ENCODE measurements around the gene PGAP1. TPM values are rescaled to one million over a fixed set of nuclear protein-coding genes. Genes with fewer than 3 reads are reported as not detected.
A peak's percentile ranks its signal among the peaks of the same experiment; 100 is the strongest.

Gene PGAP1
- total RNA-seq, 1 experiment from 2014 or later: 29.4 TPM

GRCh38 chr2:196925768-196926561 is 542 bp downstream of the PGAP1 start (continued):
- TF ChIP-seq IRF1 (CRISPR knock-in tag; IDR thresholded peaks at IDR 0.05): no peak
- peak; percentile 28; the same call in 1 of the 2 replicates for TF ChIP-seq NFE2L1 (CRISPR knock-in tag; IDR thresholded peaks at IDR 0.05)
- TF ChIP-seq ATF3 (CRISPR knock-in tag; conservative IDR thresholded peaks at IDR 0.05): no peak
- TF ChIP-seq SP1 (CRISPR knock-in tag; conservative IDR thresholded peaks at IDR 0.05): 0 out of 2 replicates have a peak, but pooled peaks have one; percentile 7
- no peak for TF ChIP-seq TP53 (CRISPR knock-in tag; IDR thresholded peaks at IDR 0.05)
- 0 out of 2 replicates have a peak, but pooled peaks have one; percentile 18 for TF ChIP-seq USF1 (CRISPR knock-in tag; IDR thresholded peaks at IDR 0.05)
- no peak for TF ChIP-seq NFATC4 (CRISPR knock-in tag; IDR thresholded peaks at IDR 0.05)
- TF ChIP-seq ZNF396 (CRISPR knock-in tag; IDR thresholded peaks at IDR 0.05; ENCODE audit: borderline replicate concordance): no peak

- Mint-ChIP-seq H3K9me3 (no peaks in the 10 kb centered on the region), H3K4me1 (peaks cover 24% of the 10 kb centered on the region), H3K4me3 (peak overlapping the region; percentile 98), H3K27me3 (ENCODE audit: low read depth) (peaks cover 5% of the 10 kb centered on the region), H3K27ac (peak overlapping the region; percentile 91), H3K36me3 (no peaks in the 10 kb centered on the region)
- no peak for DNase-seq (ENCODE audit: low spot score)
- POLR2A ChIA-PET: interaction anchor here (0.8 kb wide), 1 partner anchor 590 kb away, joined by 3 read pairs; no protein-coding TSS in a partner anchor
- no peak for ATAC-seq
- CTCF ChIA-PET: interaction anchor here (1.0 kb wide), 1 partner anchor 174 kb away, joined by 4 read pairs; no protein-coding TSS in a partner anchor
- TF ChIP-seq TEAD4 (CRISPR knock-in tag; IDR thresholded peaks at IDR 0.05) (no peak), STAT6 (CRISPR knock-in tag; conservative IDR thresholded peaks at IDR 0.05; ENCODE audit: low read depth) (no peak), CDX4 (CRISPR knock-in tag; IDR thresholded peaks at IDR 0.05; ENCODE audit: borderline replicate concordance) (no peak), SMAD4 (CRISPR knock-in tag; IDR thresholded peaks at IDR 0.05) (no peak), FOXK1 (CRISPR knock-in tag; IDR thresholded peaks at IDR 0.05) (no peak), ZNF671 (CRISPR knock-in tag; IDR thresholded peaks at IDR 0.05) (no peak), MXD4 (CRISPR knock-in tag; IDR thresholded peaks at IDR 0.05; ENCODE audit: borderline replicate concordance) (no peak), CTCF (IDR thresholded peaks at IDR 0.05) (no peak), ZNF425 (CRISPR knock-in tag; conservative IDR thresholded peaks at IDR 0.05) (no peak), AR (CRISPR knock-in tag; IDR thresholded peaks at IDR 0.05) (no peak), TEAD1 (CRISPR knock-in tag; IDR thresholded peaks at IDR 0.05) (no peak), MLX (CRISPR knock-in tag; IDR thresholded peaks at IDR 0.05) (no peak), PRRX2 (CRISPR knock-in tag; IDR thresholded peaks at IDR 0.05) (no peak)
Measured at GRCh38 chr2:196925051-196925767, 1.3 kb downstream of the PGAP1 start.

All from WTC11 (cell line).